RWPE2 (cell line): ENCODE measurements around the gene EMC6.

Experiments used
- ATAC-seq: fragments of 200-7000 bp; cut with Tn5 transposase; 3 replicates; pipeline ENCODE4 v1.9.1; 2021; ENCODE audit warnings: low read depth
- DNase-seq: peaks from one replicate; pipeline ENCODE4 v3.0.0-alpha.2; 2020; ENCODE audit warnings: low spot score
- H3K27ac ChIP-seq: fragments of 450-650 bp; 2 replicates; pipeline ENCODE4 v1.5.1; 2017; ENCODE audit warnings: mild to moderate bottlenecking; ENCODE audit not compliant: poor library complexity, severe bottlenecking
- H3K27me3 ChIP-seq: fragments of 250-450 bp; sonication (Bioruptor Pico); 2 replicates; pipeline ENCODE4 v1.5.1; 2021; ENCODE audit warnings: mild to moderate bottlenecking, moderate library complexity; ENCODE audit not compliant: insufficient read depth, poor library complexity, severe bottlenecking
- H3K36me3 ChIP-seq: fragments of 250-450 bp; sonication (Bioruptor Pico); 2 replicates; pipeline ENCODE4 v1.5.1; 2020; ENCODE audit warnings: low read depth, mild to moderate bottlenecking, moderate library complexity
- H3K4me1 ChIP-seq: fragments of 250-450 bp; sonication (Bioruptor Pico); 2 replicates; pipeline ENCODE4 v1.5.1; 2021; ENCODE audit warnings: mild to moderate bottlenecking, moderate library complexity; ENCODE audit not compliant: insufficient read depth, poor library complexity, severe bottlenecking
- H3K4me3 ChIP-seq: fragments of 250-450 bp; sonication (Bioruptor Pico); 2 replicates; pipeline ENCODE4 v1.5.1; 2021; ENCODE audit warnings: mild to moderate bottlenecking, moderate library complexity; ENCODE audit not compliant: severe bottlenecking
- H3K9me3 ChIP-seq: fragments of 250-450 bp; sonication (Bioruptor Pico); 2 replicates; pipeline ENCODE4 v1.5.1; 2021; ENCODE audit warnings: mild to moderate bottlenecking, moderate library complexity; ENCODE audit not compliant: severe bottlenecking
- CTCF ChIP-seq: fragments of 450-650 bp; IDR thresholded peaks from one replicate; pipeline ENCODE4 v1.5.1; 2017; ENCODE audit warnings: mild to moderate bottlenecking, moderate library complexity; ENCODE audit not compliant: poor library complexity, severe bottlenecking

The EMC6 gene

GRCh38 chr17:3678095-3678820 lies 9.6 kb downstream of the EMC6 start:
- Histone ChIP-seq H3K4me1 (no peaks in the 10 kb centered on the region), H3K36me3 (no peaks in the 10 kb centered on the region), H3K27me3 (no peaks in the 10 kb centered on the region), H3K4me3 (no peak overlapping the region), H3K27ac (no peak overlapping the region), H3K9me3 (no peaks in the 10 kb centered on the region)
- TF ChIP-seq CTCF, result no peak
- ATAC-seq (peak; percentile 52), DNase-seq (no peak)

GRCh38 chr17:3678821-3679530 lies 10.4 kb downstream of the EMC6 start:
- no peak overlapping the region for H3K27ac ChIP-seq
- no peak overlapping the region for H3K4me3 ChIP-seq
- ATAC-seq (no peak), DNase-seq (no peak)
- TF ChIP-seq CTCF, result no peak
- no peaks in the 10 kb centered on the region for H3K4me1 ChIP-seq
- no peaks in the 10 kb centered on the region for H3K27me3 ChIP-seq
- H3K36me3 ChIP-seq, result no peaks in the 10 kb centered on the region
- no peaks in the 10 kb centered on the region for H3K9me3 ChIP-seq

- Histone ChIP-seq H3K27ac (no peak overlapping the region), H3K9me3 (no peaks in the 10 kb centered on the region), H3K4me1 (no peaks in the 10 kb centered on the region), H3K4me3 (no peak overlapping the region), H3K27me3 (no peaks in the 10 kb centered on the region), H3K36me3 (no peaks in the 10 kb centered on the region)
- DNase-seq (no peak), ATAC-seq (peak; percentile 29; the same call in 2 of the 3 replicates)
- no peak for TF ChIP-seq CTCF
Observed at GRCh38 chr17:3679531-3680126, 11.0 kb downstream of the EMC6 start.

GRCh38 chr17:3681057-3681456 lies 12.4 kb downstream of the EMC6 start:
- TF ChIP-seq CTCF, result no peak
- Histone ChIP-seq H3K4me3 (no peak overlapping the region), H3K27ac (no peak overlapping the region), H3K4me1 (no peaks in the 10 kb centered on the region), H3K27me3 (no peaks in the 10 kb centered on the region), H3K9me3 (no peaks in the 10 kb centered on the region), H3K36me3 (no peaks in the 10 kb centered on the region)
- DNase-seq (no peak), ATAC-seq (no peak)

GRCh38 chr17:3681565-3681964 lies 13.0 kb downstream of the EMC6 start:
- TF ChIP-seq CTCF, result no peak
- H3K36me3 ChIP-seq, result no peaks in the 10 kb centered on the region

More at GRCh38 chr17:3681565-3681964, 13.0 kb downstream of the EMC6 start:
- Histone ChIP-seq H3K4me1 (no peaks in the 10 kb centered on the region), H3K4me3 (no peak overlapping the region), H3K27me3 (no peaks in the 10 kb centered on the region), H3K27ac (no peak overlapping the region), H3K9me3 (no peaks in the 10 kb centered on the region)
- no peak for DNase-seq
- ATAC-seq, result no peak
